ENCODE data around the gene GNG10. TPM values are rescaled to one million over a fixed set of nuclear protein-coding genes. Genes with fewer than 3 reads are reported as not detected.
A peak's percentile ranks its signal among the peaks of the same experiment; 100 is the strongest.

Gene GNG10
- total and polyA plus RNA-seq, 9 of the 15 experiments (the other 6 are each of a cell fraction or from before 2014, with no cell fraction given): 13.1 to 37.8 (median 28.4) TPM

DNA sequence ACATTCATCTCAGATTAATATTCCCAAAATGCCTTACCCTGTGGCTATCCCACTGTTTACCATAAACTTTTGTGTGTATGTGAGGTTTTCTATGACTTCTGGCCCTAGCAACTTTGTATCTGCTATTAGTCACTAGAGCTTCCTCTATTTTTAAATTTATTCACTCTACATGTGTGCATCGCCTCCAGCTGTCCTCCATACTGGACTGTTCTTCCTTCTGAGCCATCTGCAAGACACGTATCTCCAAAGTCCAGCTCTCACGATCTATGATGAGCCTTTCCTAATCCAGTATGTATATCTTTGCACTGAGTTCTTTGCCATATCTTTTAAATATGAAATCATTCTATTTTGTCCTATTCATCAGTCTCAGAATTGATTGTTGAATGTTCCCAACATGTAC is 1.7 kb upstream of the GNG10 start:
- no peak overlapping the region for H2AFZ ChIP-seq (ENCODE audit: low read depth, low read length)
- H4K20me1 ChIP-seq (replicated peaks; ENCODE audit: control insufficient read depth, insufficient read depth, low read length): no peaks in the 10 kb centered on the region
- no TSS peak for BruUV-seq (replicated peaks)
- 63% methylated on average over 3 of the region's 3 CpGs for WGBS (ENCODE audit: insufficient coverage, low coverage, missing lambda C conversion rate)
- TF ChIP-seq HSF4 (CRISPR knock-in tag; IDR thresholded peaks at IDR 0.05; ENCODE audit: borderline replicate concordance): no peak
- TF ChIP-seq, protein P1, sequence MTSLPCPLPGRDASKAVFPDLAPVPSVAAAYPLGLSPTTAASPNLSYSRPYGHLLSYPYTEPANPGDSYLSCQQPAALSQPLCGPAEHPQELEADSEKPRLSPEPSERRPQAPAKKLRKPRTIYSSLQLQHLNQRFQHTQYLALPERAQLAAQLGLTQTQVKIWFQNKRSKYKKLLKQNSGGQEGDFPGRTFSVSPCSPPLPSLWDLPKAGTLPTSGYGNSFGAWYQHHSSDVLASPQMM (CRISPR knock-in tag; IDR thresholded peaks at IDR 0.05): no peak
- no peak for TF ChIP-seq TEAD1 (CRISPR knock-in tag; IDR thresholded peaks at IDR 0.05)
- FAIRE-seq: no peak
- no peak overlapping the region for H3K27ac ChIP-seq (ENCODE audit: extremely low read depth, low read depth, low read length)
- no peaks in the 10 kb centered on the region for H3K9me1 ChIP-seq (ENCODE audit: control insufficient read depth, insufficient read depth, low read length)
- H3K9me3 ChIP-seq (replicated peaks; ENCODE audit: control insufficient read depth, insufficient read depth, low read depth, low read length): no peaks in the 10 kb centered on the region
- H3K79me2 ChIP-seq (ENCODE audit: control insufficient read depth, insufficient read depth, low read length): peaks cover 17% of the 10 kb centered on the region; the same call in 2 of the 3 replicates
- CTCF ChIA-PET (ENCODE audit: low intra/inter-chr PET ratio): no interaction called here
- no peak overlapping the region for H3K9ac ChIP-seq (ENCODE audit: insufficient read depth in 1 of 2, low read depth in 2 of 2, low read length in 2 of 2)
- intact Hi-C loops (cut with micrococcal nuclease): no loop called here
- DNase-seq (ENCODE audit: extremely low read depth in 1 of 4, low spot score in 3 of 4): no peak
- H3K36me3 ChIP-seq (ENCODE audit: control insufficient read depth, insufficient read depth, low read length): peaks cover 8% of the 10 kb centered on the region; the same call in 1 of the 3 replicates
- POLR2A ChIA-PET: interaction anchor here (0.5 kb wide), 1 partner anchor 21 kb away, joined by 4 read pairs; no protein-coding TSS in a partner anchor
- in situ Hi-C loops (cut with MboI): no loop called here
- no peak overlapping the region for H3K4me3 ChIP-seq
- no peak overlapping the region for H3K4me2 ChIP-seq (ENCODE audit: insufficient read depth, low read length)
- ATAC-seq: no peak
- H3K4me1 ChIP-seq (replicated peaks in 1 of 2; ENCODE audit: control insufficient read depth in 2 of 2, insufficient read depth in 2 of 2, low read length in 2 of 2): peaks cover 15 to 23% of the 10 kb centered on the region in 2 experiments; a peak in 4 of 5 replicates
- H3K27me3 ChIP-seq (ENCODE audit: control insufficient read depth in 2 of 2, insufficient read depth in 2 of 2, low read length in 2 of 2): no peaks in the 10 kb centered on the region

DNA sequence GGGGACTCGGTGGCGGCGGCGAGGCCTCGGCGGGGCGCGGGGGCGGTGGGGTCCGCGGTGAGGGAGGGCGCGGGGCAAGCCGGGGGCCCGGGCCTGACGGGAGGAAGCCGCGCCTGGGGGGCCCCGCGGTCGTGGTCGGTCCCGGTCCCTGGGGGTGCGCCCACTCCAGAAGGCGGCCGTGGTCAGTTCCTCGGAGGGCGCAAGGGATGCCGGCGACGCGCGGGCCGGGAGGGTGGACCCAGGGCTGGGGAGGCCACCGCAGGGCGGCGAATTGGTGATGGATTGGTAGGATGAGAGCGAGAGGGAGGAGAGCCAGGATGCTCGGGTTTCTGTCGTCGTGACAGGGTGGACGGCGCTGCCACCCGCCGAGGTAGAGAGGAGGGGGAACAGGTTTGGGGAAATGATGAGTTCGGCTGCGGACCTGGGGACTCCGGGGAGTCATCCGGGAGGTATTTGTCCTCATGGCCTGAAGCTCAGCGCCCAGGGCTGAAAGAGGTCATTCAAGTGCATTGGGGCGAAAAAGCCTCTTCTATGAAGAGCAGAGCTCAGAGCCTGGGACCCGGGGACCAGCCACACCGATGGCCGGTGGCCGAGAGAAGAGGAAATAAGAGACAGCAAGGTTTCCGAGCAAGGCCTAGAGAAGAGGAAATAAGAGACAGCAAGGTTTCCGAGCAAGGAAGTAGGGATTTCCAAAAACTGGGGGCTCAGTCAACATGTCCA is 557 bp downstream of the GNG10 start:
- Histone ChIP-seq H3K9me1 (ENCODE audit: control insufficient read depth, insufficient read depth, low read length) (no peaks in the 10 kb centered on the region), H3K9me3 (replicated peaks; ENCODE audit: control insufficient read depth, insufficient read depth, low read depth, low read length) (no peaks in the 10 kb centered on the region), H3K27ac (ENCODE audit: extremely low read depth, low read depth, low read length) (peak overlapping the region; percentile 49; the same call in 2 of the 3 replicates), H3K4me2 (ENCODE audit: insufficient read depth, low read length) (peak overlapping the region; percentile 83), H3K27me3 (ENCODE audit: control insufficient read depth in 2 of 2, insufficient read depth in 2 of 2, low read length in 2 of 2) (no peaks in the 10 kb centered on the region), H3K79me2 (ENCODE audit: control insufficient read depth, insufficient read depth, low read length) (peaks cover 17% of the 10 kb centered on the region; the same call in 2 of the 3 replicates), H3K4me1 (replicated peaks in 1 of 2; ENCODE audit: control insufficient read depth in 2 of 2, insufficient read depth in 2 of 2, low read length in 2 of 2) (peaks cover 15 to 23% of the 10 kb centered on the region in 2 experiments; a peak in 4 of 5 replicates), H4K20me1 (replicated peaks; ENCODE audit: control insufficient read depth, insufficient read depth, low read length) (no peaks in the 10 kb centered on the region), H3K4me3 (peak overlapping the region; percentile 63), H3K9ac (ENCODE audit: insufficient read depth in 1 of 2, low read depth in 2 of 2, low read length in 2 of 2) (peak overlapping the region; percentile 63 to 92), H2AFZ (ENCODE audit: low read depth, low read length) (peak overlapping the region; percentile 80), H3K36me3 (ENCODE audit: control insufficient read depth, insufficient read depth, low read length) (no peaks in the 10 kb centered on the region)
- intact Hi-C loops (cut with micrococcal nuclease): no loop called here
- ATAC-seq (peak; percentile 67), DNase-seq (ENCODE audit: extremely low read depth in 1 of 4, low spot score in 3 of 4) (peak; percentile 41 to 68 (median 60)), FAIRE-seq (no peak)
- POLR2A ChIA-PET: interaction anchor here (0.6 to 1.9 kb wide), 4 partner anchors 18 to 835 kb away, joined by 3 to 5 read pairs (median 4); partner anchors contain the start of gene DNAJC25
- no TSS peak for BruUV-seq (replicated peaks)
- in situ Hi-C loops (cut with MboI): no loop called here
- CTCF ChIA-PET (ENCODE audit: low intra/inter-chr PET ratio): no interaction called here
- WGBS (ENCODE audit: insufficient coverage, low coverage, missing lambda C conversion rate): 2% methylated on average over 18 of the region's 57 CpGs
- TF ChIP-seq, protein P2, sequence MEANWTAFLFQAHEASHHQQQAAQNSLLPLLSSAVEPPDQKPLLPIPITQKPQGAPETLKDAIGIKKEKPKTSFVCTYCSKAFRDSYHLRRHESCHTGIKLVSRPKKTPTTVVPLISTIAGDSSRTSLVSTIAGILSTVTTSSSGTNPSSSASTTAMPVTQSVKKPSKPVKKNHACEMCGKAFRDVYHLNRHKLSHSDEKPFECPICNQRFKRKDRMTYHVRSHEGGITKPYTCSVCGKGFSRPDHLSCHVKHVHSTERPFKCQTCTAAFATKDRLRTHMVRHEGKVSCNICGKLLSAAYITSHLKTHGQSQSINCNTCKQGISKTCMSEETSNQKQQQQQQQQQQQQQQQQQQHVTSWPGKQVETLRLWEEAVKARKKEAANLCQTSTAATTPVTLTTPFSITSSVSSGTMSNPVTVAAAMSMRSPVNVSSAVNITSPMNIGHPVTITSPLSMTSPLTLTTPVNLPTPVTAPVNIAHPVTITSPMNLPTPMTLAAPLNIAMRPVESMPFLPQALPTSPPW (CRISPR knock-in tag; IDR thresholded peaks at IDR 0.05): peak; percentile 64
- TF ChIP-seq, protein P3, sequence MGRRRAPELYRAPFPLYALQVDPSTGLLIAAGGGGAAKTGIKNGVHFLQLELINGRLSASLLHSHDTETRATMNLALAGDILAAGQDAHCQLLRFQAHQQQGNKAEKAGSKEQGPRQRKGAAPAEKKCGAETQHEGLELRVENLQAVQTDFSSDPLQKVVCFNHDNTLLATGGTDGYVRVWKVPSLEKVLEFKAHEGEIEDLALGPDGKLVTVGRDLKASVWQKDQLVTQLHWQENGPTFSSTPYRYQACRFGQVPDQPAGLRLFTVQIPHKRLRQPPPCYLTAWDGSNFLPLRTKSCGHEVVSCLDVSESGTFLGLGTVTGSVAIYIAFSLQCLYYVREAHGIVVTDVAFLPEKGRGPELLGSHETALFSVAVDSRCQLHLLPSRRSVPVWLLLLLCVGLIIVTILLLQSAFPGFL (CRISPR knock-in tag; IDR thresholded peaks at IDR 0.05): no peak
- TF ChIP-seq CBX5 (IDR thresholded peaks at IDR 0.05; ENCODE audit: borderline replicate concordance, low read depth): no peak
- TF ChIP-seq EWSR1 (IDR thresholded peaks at IDR 0.05; ENCODE audit: borderline replicate concordance, low read depth, partially characterized antibody): no peak
- TF ChIP-seq, protein P4, sequence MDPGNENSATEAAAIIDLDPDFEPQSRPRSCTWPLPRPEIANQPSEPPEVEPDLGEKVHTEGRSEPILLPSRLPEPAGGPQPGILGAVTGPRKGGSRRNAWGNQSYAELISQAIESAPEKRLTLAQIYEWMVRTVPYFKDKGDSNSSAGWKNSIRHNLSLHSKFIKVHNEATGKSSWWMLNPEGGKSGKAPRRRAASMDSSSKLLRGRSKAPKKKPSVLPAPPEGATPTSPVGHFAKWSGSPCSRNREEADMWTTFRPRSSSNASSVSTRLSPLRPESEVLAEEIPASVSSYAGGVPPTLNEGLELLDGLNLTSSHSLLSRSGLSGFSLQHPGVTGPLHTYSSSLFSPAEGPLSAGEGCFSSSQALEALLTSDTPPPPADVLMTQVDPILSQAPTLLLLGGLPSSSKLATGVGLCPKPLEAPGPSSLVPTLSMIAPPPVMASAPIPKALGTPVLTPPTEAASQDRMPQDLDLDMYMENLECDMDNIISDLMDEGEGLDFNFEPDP (CRISPR knock-in tag; IDR thresholded peaks at IDR 0.05): no peak
- TF ChIP-seq GABPB1 (CRISPR knock-in tag; IDR thresholded peaks at IDR 0.05): no peak

All from K562 (cell line).